ENCODE results near the gene OSBPL9.
"Not testable (repeated sequence)": the region's sequence is repeated elsewhere in the genome, so short reads cannot be mapped to it uniquely, and the experiment has no call there.

OSBPL9 gene

DNA sequence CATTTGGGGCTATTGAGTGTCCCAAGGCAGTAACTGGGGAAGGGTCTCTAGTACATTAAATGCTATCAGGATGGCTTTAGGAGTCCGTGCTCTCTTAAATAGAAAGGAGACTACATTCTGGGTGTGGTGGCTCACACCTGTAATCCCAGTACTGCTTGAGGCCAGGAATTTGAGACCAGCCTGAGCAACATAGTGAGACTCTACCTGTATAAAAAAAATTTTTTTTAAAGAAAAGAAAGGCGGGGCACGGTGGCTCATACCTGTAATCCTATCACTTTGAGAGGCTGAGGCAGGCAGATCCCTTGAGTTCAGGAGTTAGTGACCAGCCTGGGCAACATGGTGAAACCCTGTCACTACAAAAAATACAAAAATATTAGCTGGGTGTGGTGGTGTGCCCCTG is 21.5 kb downstream of the OSBPL9 start:
- 88 to 100% methylated on average over 1 to 2 of the region's 3 CpGs for WGBS, 2 experiments (ENCODE audit: insufficient coverage in 2 of 2)
- no peaks in the 10 kb centered on the region for H3K9me3 ChIP-seq (ENCODE audit: control insufficient read depth, low read length)
- H3K4me3 ChIP-seq (ENCODE audit: extremely low read depth, insufficient read depth, low read length, poor library complexity, severe bottlenecking) = no peak overlapping the region
- H3K27ac ChIP-seq (ENCODE audit: low read depth, low read length, severe bottlenecking) = no peak overlapping the region
- H3K4me1 ChIP-seq (ENCODE audit: control insufficient read depth, insufficient read depth, low read length, poor library complexity, severe bottlenecking) = peaks cover 18% of the 10 kb centered on the region
- no peaks in the 10 kb centered on the region for H3K36me3 ChIP-seq (ENCODE audit: control insufficient read depth, insufficient read depth, low read length)

DNA sequence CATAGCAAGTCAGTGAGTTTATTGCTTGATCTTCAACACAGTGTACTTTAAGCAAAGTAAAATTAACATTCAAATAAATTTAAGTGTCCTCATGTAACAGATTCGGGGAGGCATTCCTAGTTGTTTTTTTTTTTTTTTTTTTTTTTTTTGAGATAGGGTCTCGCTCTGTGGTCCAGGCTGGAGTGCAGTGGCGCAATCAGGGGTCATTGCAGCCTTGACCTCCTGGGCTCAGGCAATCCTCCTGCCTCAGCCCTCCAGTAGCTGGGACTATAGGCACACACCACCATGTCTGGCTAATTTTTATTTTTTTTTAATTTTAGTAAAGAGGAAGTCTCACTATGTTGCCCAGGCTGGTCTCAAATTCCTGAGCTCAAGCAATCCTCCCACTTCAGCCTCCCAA is 22.8 kb downstream of the OSBPL9 start:
- Histone ChIP-seq H3K4me3 (ENCODE audit: extremely low read depth, insufficient read depth, low read length, poor library complexity, severe bottlenecking) (no peak overlapping the region), H3K36me3 (ENCODE audit: control insufficient read depth, insufficient read depth, low read length) (no peaks in the 10 kb centered on the region), H3K27ac (ENCODE audit: low read depth, low read length, severe bottlenecking) (no peak overlapping the region), H3K4me1 (ENCODE audit: control insufficient read depth, insufficient read depth, low read length, poor library complexity, severe bottlenecking) (peaks cover 23% of the 10 kb centered on the region), H3K9me3 (ENCODE audit: control insufficient read depth, low read length) (no peaks in the 10 kb centered on the region)
- 100% methylated on average over 1 of the region's 3 CpGs; no CpG with 5 or more reads in 1 of the 2 experiments for WGBS, 2 experiments (ENCODE audit: insufficient coverage in 2 of 2)

GRCh38 chr1:51641096-51641495 is 24.2 kb downstream of the OSBPL9 start:
- no peak overlapping the region for H3K4me3 ChIP-seq (ENCODE audit: extremely low read depth, insufficient read depth, low read length, poor library complexity, severe bottlenecking)
- 100% methylated on average over 1 of the region's 2 CpGs; no CpG with 5 or more reads in 1 of the 2 experiments for WGBS, 2 experiments (ENCODE audit: insufficient coverage in 2 of 2)
- no peaks in the 10 kb centered on the region for H3K9me3 ChIP-seq (ENCODE audit: control insufficient read depth, low read length)
- H3K27ac ChIP-seq (ENCODE audit: low read depth, low read length, severe bottlenecking) = no peak overlapping the region
- H3K4me1 ChIP-seq (ENCODE audit: control insufficient read depth, insufficient read depth, low read length, poor library complexity, severe bottlenecking) = peaks cover 27% of the 10 kb centered on the region
- H3K36me3 ChIP-seq (ENCODE audit: control insufficient read depth, insufficient read depth, low read length) = no peaks in the 10 kb centered on the region

- Histone ChIP-seq H3K27ac (ENCODE audit: low read depth, low read length, severe bottlenecking) (peak overlapping the region; percentile 33), H3K9me3 (ENCODE audit: control insufficient read depth, low read length) (no peaks in the 10 kb centered on the region), H3K4me1 (ENCODE audit: control insufficient read depth, insufficient read depth, low read length, poor library complexity, severe bottlenecking) (peaks cover 27% of the 10 kb centered on the region), H3K4me3 (ENCODE audit: extremely low read depth, insufficient read depth, low read length, poor library complexity, severe bottlenecking) (no peak overlapping the region), H3K36me3 (ENCODE audit: control insufficient read depth, insufficient read depth, low read length) (no peaks in the 10 kb centered on the region)
- WGBS, 2 experiments (ENCODE audit: insufficient coverage in 2 of 2) = no CpG with 5 or more reads among the region's 1 CpG
Measured at GRCh38 chr1:51642739-51643142, 25.8 kb downstream of the OSBPL9 start.

DNA sequence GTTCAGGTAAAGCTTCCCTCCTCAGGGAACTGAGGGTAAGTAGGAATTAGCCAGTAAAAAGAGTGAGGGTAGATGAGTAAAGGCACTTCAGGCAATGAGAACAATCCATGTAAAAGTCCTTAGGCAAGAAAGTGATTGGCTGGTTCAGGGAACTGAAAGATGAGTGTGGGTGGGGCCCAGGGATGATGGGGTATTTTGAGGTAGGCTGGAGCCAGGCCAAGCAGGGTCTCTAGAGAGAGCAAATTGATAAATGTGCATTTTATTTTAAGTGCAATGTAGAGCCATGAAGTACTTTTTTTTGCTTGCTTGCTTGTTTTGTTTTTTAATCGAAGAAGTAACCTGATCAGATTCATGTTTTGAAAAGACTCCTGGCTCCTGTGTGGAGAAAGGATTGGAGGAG is 26.5 kb downstream of the OSBPL9 start:
- peaks cover 33% of the 10 kb centered on the region for H3K4me1 ChIP-seq (ENCODE audit: control insufficient read depth, insufficient read depth, low read length, poor library complexity, severe bottlenecking)
- 93 to 100% methylated on average over 1 of the region's 1 CpG for WGBS, 2 experiments (ENCODE audit: insufficient coverage in 2 of 2)
- H3K27ac ChIP-seq (ENCODE audit: low read depth, low read length, severe bottlenecking) = peak overlapping the region; percentile 33
- no peaks in the 10 kb centered on the region for H3K36me3 ChIP-seq (ENCODE audit: control insufficient read depth, insufficient read depth, low read length)
- no peak overlapping the region for H3K4me3 ChIP-seq (ENCODE audit: extremely low read depth, insufficient read depth, low read length, poor library complexity, severe bottlenecking)
- H3K9me3 ChIP-seq (ENCODE audit: control insufficient read depth, low read length) = no peaks in the 10 kb centered on the region

GRCh38 chr1:51644020-51644419 is 27.1 kb downstream of the OSBPL9 start:
- H3K4me3 ChIP-seq (ENCODE audit: extremely low read depth, insufficient read depth, low read length, poor library complexity, severe bottlenecking) = no peak overlapping the region
- H3K36me3 ChIP-seq (ENCODE audit: control insufficient read depth, insufficient read depth, low read length) = no peaks in the 10 kb centered on the region
- peak overlapping the region; percentile 5 for H3K27ac ChIP-seq (ENCODE audit: low read depth, low read length, severe bottlenecking)
- 96 to 98% methylated on average over 5 of the region's 5 CpGs for WGBS, 2 experiments (ENCODE audit: insufficient coverage in 2 of 2)
- H3K4me1 ChIP-seq (ENCODE audit: control insufficient read depth, insufficient read depth, low read length, poor library complexity, severe bottlenecking) = peaks cover 38% of the 10 kb centered on the region
- H3K9me3 ChIP-seq (ENCODE audit: control insufficient read depth, low read length) = no peaks in the 10 kb centered on the region

DNA sequence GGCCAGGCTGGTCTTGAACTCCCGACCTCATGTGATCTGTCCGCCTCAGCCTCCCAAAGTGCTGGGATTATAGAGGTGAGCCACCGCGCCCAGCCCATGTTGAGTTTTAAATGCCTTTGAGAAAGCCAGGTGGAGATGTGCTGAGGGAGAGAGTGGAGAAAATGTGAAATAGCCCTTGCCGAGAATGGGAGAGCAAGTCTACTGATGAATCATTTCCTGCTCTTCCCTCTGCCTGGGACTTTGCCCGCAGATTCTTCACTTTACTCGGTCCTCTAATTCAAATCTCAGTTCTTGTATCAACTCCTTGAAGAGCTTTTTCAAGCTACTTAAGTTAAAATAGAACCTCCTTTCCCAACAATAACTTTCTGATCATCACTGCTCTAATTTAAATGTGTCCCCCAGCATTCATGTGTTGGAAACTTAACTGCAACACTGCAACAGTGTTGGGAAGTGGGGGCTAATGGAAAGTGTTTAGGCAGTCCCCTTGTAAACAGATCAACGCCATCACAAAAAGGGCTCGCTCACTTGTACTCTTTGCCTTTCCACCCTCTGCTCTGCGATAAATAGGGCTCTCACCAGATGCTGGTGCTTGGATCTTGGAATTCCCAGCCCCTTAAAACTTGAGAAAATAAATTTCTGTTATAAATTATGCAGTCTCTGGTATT is 27.8 kb downstream of the OSBPL9 start:
- WGBS, 2 experiments (ENCODE audit: insufficient coverage in 2 of 2) = 75 to 76% methylated on average over 9 to 10 of the region's 10 CpGs
- Histone ChIP-seq H3K9me3 (ENCODE audit: control insufficient read depth, low read length) (no peaks in the 10 kb centered on the region), H3K4me3 (ENCODE audit: extremely low read depth, insufficient read depth, low read length, poor library complexity, severe bottlenecking) (no peak overlapping the region), H3K4me1 (ENCODE audit: control insufficient read depth, insufficient read depth, low read length, poor library complexity, severe bottlenecking) (peaks cover 38% of the 10 kb centered on the region), H3K27ac (ENCODE audit: low read depth, low read length, severe bottlenecking) (peak overlapping the region; percentile 78), H3K36me3 (ENCODE audit: control insufficient read depth, insufficient read depth, low read length) (no peaks in the 10 kb centered on the region)

- peaks cover 44% of the 10 kb centered on the region for H3K4me1 ChIP-seq (ENCODE audit: control insufficient read depth, insufficient read depth, low read length, poor library complexity, severe bottlenecking)
- H3K9me3 ChIP-seq (ENCODE audit: control insufficient read depth, low read length); H3K4me3 ChIP-seq (ENCODE audit: extremely low read depth, insufficient read depth, low read length, poor library complexity, severe bottlenecking); H3K27ac ChIP-seq (ENCODE audit: low read depth, low read length, severe bottlenecking); H3K36me3 ChIP-seq (ENCODE audit: control insufficient read depth, insufficient read depth, low read length): not testable (repeated sequence)
- 100% methylated on average over 2 of the region's 3 CpGs for WGBS, 2 experiments (ENCODE audit: insufficient coverage in 2 of 2)
Measured at GRCh38 chr1:51646592-51646991, 29.7 kb downstream of the OSBPL9 start.

GRCh38 chr1:51648180-51649109 is 31.6 kb downstream of the OSBPL9 start:
- Histone ChIP-seq H3K4me1 (ENCODE audit: control insufficient read depth, insufficient read depth, low read length, poor library complexity, severe bottlenecking) (peaks cover 35% of the 10 kb centered on the region), H3K9me3 (ENCODE audit: control insufficient read depth, low read length) (no peaks in the 10 kb centered on the region), H3K4me3 (ENCODE audit: extremely low read depth, insufficient read depth, low read length, poor library complexity, severe bottlenecking) (no peak overlapping the region), H3K36me3 (ENCODE audit: control insufficient read depth, insufficient read depth, low read length) (no peaks in the 10 kb centered on the region), H3K27ac (ENCODE audit: low read depth, low read length, severe bottlenecking) (peak overlapping the region; percentile 70)
- 38% methylated on average over 3 of the region's 6 CpGs; no CpG with 5 or more reads in 1 of the 2 experiments for WGBS, 2 experiments (ENCODE audit: insufficient coverage in 2 of 2)

DNA sequence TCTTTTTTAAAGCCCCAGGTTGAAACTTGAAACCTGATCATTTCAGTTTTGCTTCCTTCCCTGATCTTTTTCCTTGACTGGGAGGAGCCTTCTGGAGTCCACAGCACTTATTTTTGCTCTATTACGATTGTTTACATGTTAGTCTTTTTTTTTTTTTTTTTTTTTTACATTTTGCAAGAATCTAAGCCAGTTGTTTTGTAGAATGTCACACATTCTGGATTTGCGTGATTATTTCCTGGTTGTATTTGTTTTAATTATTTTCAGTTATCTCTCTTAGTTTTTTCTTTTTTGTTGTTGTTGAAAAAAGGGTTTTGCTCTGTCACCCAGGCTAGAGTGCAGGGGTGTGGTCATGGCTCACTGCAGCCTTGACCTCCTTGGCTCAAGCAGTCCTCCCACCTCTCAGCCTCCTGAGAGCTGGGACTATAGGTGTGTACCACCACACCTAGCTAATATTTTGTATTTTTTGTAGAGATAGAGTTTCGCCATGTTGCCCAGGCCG is 32.8 kb downstream of the OSBPL9 start:
- no peak overlapping the region for H3K4me3 ChIP-seq (ENCODE audit: extremely low read depth, insufficient read depth, low read length, poor library complexity, severe bottlenecking)
- H3K9me3 ChIP-seq (ENCODE audit: control insufficient read depth, low read length) = no peaks in the 10 kb centered on the region
- peaks cover 31% of the 10 kb centered on the region for H3K4me1 ChIP-seq (ENCODE audit: control insufficient read depth, insufficient read depth, low read length, poor library complexity, severe bottlenecking)
- no peak overlapping the region for H3K27ac ChIP-seq (ENCODE audit: low read depth, low read length, severe bottlenecking)
- WGBS, 2 experiments (ENCODE audit: insufficient coverage in 2 of 2) = 80 to 94% methylated on average over 1 to 2 of the region's 4 CpGs
- H3K36me3 ChIP-seq (ENCODE audit: control insufficient read depth, insufficient read depth, low read length) = peaks cover 6% of the 10 kb centered on the region
